GM13976 (cell line): ENCODE measurements around the gene ELN.

Source experiments
- DNase-seq: peaks from one replicate; pipeline ENCODE4 v3.0.0; 2012; ENCODE audit warnings: low spot score
- in situ Hi-C: fragments of 300-500 bp; cut with MboI; formaldehyde crosslinking; loops from one replicate; pipeline ENCODE4 v1.12.0; 2022; ENCODE audit warnings: low sequenced_read_pairs, mixed read lengths, inconsistent platforms; ENCODE audit not compliant: unreplicated experiment
- TF ChIP-seq, protein P1 (sequence below): IDR thresholded peaks from 2 replicates; pipeline ENCODE4 v1.5.1; 2012; ENCODE audit warnings: borderline replicate concordance, mild to moderate bottlenecking; ENCODE audit not compliant: insufficient read depth; ENCODE audit errors: extremely low read depth, missing control alignments, control extremely low read depth

Gene ELN

DNA sequence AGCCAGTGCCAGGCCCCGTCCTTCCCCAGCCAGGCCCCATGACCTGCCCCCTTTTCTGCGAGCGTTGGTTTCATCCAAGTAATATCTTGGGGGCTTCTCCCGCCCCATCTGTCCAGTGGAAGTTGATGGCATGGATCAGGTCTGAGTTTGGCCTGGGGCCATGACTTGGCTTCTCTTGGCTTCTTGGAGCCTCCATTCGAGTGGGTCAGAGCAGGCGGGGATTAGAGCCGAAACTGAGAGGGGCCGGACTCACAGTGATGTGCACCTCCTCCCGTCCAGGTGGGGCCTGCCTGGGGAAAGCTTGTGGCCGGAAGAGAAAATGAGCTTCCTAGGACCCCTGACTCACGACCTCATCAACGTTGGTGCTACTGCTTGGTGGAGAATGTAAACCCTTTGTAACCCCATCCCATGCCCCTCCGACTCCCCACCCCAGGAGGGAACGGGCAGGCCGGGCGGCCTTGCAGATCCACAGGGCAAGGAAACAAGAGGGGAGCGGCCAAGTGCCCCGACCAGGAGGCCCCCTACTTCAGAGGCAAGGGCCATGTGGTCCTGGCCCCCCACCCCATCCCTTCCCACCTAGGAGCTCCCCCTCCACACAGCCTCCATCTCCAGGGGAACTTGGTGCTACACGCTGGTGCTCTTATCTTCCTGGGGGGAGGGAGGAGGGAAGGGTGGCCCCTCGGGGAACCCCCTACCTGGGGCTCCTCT, 40.6 kb downstream of the ELN start:
- in situ Hi-C loops, result loop anchor here (10.0 kb wide), 1 partner anchor 336 kb away; no protein-coding TSS in a partner anchor
- no peak for DNase-seq
- TF ChIP-seq, protein P1, sequence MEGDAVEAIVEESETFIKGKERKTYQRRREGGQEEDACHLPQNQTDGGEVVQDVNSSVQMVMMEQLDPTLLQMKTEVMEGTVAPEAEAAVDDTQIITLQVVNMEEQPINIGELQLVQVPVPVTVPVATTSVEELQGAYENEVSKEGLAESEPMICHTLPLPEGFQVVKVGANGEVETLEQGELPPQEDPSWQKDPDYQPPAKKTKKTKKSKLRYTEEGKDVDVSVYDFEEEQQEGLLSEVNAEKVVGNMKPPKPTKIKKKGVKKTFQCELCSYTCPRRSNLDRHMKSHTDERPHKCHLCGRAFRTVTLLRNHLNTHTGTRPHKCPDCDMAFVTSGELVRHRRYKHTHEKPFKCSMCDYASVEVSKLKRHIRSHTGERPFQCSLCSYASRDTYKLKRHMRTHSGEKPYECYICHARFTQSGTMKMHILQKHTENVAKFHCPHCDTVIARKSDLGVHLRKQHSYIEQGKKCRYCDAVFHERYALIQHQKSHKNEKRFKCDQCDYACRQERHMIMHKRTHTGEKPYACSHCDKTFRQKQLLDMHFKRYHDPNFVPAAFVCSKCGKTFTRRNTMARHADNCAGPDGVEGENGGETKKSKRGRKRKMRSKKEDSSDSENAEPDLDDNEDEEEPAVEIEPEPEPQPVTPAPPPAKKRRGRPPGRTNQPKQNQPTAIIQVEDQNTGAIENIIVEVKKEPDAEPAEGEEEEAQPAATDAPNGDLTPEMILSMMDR, result no peak

DNA sequence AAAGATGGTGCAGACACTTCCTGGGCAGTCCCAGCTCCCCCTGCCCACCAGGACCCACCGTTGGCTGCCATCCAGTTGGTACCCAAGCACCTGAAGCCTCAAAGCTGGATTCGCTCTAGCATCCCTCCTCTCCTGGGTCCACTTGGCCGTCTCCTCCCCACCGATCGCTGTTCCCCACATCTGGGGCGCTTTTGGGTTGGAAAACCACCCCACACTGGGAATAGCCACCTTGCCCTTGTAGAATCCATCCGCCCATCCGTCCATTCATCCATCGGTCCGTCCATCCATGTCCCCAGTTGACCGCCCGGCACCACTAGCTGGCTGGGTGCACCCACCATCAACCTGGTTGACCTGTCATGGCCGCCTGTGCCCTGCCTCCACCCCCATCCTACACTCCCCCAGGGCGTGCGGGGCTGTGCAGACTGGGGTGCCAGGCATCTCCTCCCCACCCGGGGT, 41.1 kb downstream of the ELN start:
- TF ChIP-seq, protein P1, result no peak
- in situ Hi-C loops, result loop anchor here (10.0 kb wide), 1 partner anchor 336 kb away; no protein-coding TSS in a partner anchor
- no peak for DNase-seq

DNA sequence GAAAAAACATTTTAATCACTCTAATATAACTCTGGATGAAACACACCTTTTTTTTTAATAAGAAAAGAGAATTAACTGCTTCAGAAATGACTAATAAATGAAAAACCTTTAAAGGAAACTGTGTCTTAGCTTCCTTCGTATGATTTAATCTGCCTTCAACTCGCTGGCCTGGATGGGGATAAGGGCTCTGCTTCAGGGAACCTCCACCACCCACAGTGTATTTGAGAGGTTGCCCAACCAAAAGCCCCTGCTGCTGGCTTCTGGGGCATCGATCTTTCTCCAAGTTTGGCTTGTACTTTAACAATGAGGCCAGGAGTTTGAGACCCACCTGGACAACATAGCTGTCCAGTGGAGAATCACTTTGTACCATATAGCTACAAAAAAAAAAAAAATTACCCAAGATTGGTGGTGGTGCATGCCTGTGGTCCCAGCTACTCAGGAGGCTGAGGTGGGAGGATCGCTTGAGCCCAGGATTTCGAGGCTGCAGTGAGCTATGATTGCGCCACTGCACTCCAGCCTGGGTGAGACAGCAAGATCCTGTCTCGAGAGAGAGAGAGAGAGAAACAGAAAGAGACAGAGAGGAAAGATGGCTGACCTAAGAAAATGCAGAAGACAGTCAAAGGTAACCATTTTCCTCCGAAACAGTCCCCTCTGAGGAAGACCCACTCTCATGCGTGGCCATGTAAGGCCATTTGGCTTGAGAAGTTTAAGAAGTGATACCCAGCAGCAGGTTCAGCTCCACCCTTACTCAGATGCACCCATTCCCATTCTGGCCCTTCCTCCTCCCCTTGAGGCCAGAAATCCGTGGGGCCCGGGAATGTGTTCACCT, 42.0 kb downstream of the ELN start:
- TF ChIP-seq, protein P1, result no peak
- no peak for DNase-seq
- in situ Hi-C loops, result loop anchor here (10.0 kb wide), 2 partner anchors 115 to 335 kb away; no protein-coding TSS in a partner anchor

DNA sequence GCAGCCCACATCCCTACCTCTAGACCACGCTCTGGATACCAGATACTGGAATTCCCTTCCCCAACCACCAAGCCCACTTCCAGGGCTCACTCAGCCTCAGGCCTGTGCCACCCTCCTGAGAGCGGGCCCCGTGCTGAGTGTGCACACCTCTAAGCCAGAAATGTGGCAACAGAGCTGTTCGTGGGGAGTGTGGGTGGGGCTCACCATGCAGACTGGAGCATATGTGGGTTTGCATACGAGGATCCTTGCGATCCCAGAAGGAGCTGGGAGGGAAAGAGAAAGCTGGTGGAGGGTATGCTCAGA, 42.6 kb downstream of the ELN start:
- in situ Hi-C loops, result loop anchor here (10.0 kb wide), 1 partner anchor 114 kb away; no protein-coding TSS in a partner anchor
- no peak for DNase-seq
- TF ChIP-seq, protein P1, result no peak

DNA sequence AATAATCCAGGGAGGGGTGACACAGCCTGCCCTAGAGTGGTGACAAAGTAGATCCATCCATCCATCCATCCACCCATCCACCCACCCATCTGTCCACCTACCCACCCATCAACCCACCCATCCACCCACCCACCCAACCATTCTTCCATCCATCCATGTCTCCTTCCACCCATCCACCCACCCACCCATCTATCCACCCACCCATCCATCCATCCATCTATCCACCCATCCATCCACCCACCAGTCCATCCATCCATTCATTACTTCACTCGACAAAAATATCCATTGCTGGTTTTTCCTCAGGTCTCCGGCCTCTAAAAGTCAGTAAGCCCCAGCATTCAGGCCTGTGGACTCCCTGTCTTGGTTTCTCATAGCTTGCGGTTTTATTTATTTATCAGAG, 43.1 kb downstream of the ELN start:
- no peak for DNase-seq
- in situ Hi-C loops, result loop anchor here (10.0 kb wide), 1 partner anchor 114 kb away; no protein-coding TSS in a partner anchor

DNA sequence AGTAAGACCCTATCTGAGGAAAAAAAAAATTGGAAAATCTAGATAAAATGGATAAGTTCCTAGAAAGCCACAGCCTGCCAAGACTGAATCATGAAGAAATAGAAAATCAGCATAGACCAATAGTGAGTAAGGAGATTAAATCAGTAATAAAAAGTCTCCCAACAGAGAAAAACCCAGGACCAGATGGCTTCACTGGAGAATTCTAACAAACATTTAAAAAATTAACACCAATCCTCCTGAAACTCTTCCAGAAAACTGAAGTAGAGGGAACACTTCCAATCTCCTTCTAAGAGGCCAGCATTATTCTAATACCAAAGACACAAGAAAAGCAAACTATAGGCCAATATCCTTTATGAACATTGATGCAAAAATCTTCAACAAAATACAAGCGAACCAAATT, 46.8 kb downstream of the ELN start:
- in situ Hi-C loops, result loop anchor here (10.0 kb wide), 1 partner anchor 110 kb away; no protein-coding TSS in a partner anchor
- TF ChIP-seq, protein P1, result no peak
- DNase-seq, result no peak

More for the DNA sequence above, 43.1 kb downstream of the ELN start:
- TF ChIP-seq, protein P1, result no peak
